DMS 273 treated with DMSO at 0.1 percent for 48 hours (cell line): Measurements from ENCODE around the gene CCNG2.
"Not testable (repeated sequence)": the region's sequence is repeated elsewhere in the genome, so short reads cannot be mapped to it uniquely, and the experiment has no call there.

Experiments
- DNase-seq: peaks from one replicate; lab custom pipeline; 2025; lab: John Stamatoyannopoulos, UW

CCNG2 gene, protein sequence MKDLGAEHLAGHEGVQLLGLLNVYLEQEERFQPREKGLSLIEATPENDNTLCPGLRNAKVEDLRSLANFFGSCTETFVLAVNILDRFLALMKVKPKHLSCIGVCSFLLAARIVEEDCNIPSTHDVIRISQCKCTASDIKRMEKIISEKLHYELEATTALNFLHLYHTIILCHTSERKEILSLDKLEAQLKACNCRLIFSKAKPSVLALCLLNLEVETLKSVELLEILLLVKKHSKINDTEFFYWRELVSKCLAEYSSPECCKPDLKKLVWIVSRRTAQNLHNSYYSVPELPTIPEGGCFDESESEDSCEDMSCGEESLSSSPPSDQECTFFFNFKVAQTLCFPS

GRCh38 chr4:77156912-77157858 lies at the start of gene CCNG2:
TSS of gene CCNG2 (plus strand) at chr4:77157207. CDS start at chr4:77158533, 1,326 bp downstream.
- no peak for DNase-seq

DNA sequence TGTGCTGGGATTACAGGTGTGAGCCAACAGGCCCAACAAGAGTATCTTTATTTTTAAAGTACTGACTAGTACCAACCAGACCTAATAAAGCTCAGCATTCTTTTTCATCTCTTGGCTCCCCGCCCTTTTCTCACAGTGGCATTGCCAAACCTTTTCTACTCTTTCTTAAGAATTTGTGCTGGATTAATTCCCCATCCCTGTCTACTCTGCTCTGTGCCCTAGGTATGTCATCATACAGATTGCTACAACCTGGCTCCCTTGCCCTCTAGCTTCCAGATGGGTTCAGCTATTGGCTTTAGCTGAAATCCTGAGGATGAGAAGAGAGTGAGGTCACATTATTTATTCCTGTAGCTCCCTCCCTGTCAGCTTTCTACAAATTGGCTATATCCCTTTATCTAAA lies 46.3 kb upstream of the CCNG2 start:
- no peak for DNase-seq

- DNase-seq = no peak
Observed at GRCh38 chr4:77113069-77113468, 43.9 kb upstream of the CCNG2 start.

DNA sequence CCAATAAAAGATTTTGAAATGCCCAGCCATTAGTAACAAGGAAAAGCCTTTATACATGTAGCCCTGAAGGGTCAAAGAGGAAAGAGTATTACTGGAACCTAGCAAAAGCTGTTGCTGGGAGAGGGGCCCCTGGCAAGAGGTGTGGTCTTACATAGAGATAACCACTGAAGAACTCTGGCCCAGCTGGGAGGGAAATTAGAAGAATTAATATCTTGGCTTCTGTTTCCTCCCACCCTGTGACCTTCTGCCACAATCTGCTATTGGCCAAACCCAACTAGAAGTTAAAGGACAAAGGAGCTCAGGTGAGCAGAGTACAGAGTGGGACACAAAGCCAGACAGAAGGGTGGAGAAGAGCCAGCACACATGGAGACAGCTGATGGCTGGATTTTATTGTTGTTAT lies 39.3 kb upstream of the CCNG2 start:
- DNase-seq = no peak

GRCh38 chr4:77120886-77121508 lies 36.0 kb upstream of the CCNG2 start:
- DNase-seq = no peak

DNA sequence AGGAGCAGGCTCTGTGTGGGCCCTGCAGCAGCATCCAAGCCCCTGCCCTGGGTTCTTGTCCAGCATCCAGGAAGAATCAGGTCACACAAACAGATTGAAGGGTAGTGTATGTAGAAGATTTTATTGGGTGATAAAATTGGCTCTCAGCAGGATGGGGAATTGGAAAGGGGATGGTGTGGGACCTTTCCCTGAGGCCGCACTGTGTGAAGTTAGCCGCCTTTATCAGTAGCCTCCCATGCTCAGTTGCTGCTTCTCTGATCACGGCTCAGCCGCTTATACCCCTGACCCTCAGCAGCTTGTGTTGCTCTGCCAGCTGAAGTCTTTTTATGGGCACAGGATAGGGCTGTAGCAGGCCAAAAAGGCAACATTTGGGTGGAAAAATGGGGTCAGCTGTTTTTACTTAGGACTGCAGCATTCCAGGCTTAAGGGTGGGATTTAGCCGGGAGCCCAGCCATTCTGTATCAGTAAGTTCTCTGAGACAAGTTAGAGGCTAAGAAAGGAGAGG lies 35.2 kb upstream of the CCNG2 start:
- DNase-seq = no peak

GRCh38 chr4:77122656-77123055 lies 34.4 kb upstream of the CCNG2 start:
- DNase-seq = no peak

DNA sequence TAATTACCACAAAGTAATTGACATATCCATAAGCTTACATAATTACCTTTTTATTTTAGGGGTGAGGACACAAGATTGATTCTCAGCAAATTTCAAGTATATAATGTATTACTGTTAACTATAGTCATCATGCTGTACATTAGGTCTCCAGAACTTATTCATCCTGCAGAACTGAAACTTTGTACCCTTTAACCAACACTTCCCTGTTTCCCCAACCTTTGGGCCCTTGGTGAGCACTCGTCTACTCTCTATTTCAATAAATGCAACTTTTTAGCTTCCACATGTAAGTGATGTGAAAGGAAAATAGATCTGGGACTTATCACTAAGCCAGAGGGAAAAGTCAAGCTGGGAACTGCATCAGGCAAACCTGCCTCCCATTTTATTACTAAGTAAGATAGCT lies 33.6 kb upstream of the CCNG2 start:
- no peak for DNase-seq

DNA sequence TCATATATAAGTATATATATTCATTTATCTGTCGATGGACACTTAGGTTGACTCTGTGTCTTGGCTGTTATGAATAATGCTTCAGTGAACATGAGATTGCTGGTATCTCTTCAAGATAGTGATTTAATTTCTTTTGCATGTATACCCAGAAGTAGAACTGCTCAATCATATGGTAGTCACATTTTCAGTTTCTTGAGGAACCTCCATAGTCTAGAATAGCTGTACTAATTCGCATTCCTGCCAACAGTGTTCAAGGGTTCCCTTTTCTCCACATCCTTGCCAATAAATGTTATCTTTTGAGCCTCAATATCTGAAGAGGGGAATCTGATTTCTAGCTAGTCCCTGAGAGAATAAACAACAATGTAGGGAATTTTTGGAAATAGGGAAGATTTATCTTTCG lies 32.4 kb upstream of the CCNG2 start:
- no peak for DNase-seq

DNA sequence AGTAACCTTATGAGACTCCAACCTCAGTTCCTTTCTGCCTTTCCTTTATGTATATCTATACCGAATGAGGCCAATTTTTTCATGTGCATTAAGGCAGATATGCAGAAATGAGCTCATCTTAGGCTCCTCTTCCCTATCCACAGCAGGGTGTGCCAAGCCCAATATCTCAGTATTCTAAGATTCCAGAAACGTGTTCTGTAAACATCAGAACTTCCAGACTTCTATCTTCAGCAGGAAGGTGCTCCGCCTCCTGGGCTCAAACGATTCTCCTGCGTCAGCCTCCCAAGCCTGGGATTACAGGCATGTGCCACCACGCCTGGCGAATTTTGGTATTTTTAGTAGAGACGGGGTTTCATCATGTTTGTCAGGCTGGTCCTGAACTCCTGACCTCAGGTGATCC lies 31.0 kb upstream of the CCNG2 start:
- no peak for DNase-seq

- DNase-seq = no peak
Observed at GRCh38 chr4:77126809-77127208, 30.2 kb upstream of the CCNG2 start.

GRCh38 chr4:77127215-77127614 lies 29.8 kb upstream of the CCNG2 start:
- DNase-seq = no peak

- no peak for DNase-seq
Observed at GRCh38 chr4:77127837-77128621, 29.0 kb upstream of the CCNG2 start.

- DNase-seq = no peak
Observed at GRCh38 chr4:77132652-77133312, 24.2 kb upstream of the CCNG2 start.

DNA sequence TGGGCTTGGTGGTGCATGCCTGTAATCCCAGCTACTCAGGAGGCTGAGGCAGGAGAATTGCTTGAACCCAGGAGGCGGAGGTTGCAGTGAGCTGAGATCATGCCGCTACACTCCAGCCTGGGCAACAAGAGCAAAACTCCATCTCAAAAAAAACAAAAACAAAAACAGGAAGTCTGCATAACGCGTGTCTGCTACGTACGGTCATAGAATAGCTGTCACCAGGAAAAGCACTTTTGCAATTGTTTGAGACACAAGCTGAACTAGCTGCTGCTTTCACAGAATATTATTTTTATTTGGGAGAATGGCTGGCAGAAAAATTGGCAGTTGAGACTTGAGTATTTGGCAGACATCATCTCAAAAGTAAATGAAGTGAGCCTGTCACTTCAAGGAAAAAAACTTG lies 19.6 kb upstream of the CCNG2 start:
- not testable (repeated sequence) for DNase-seq

GRCh38 chr4:77141964-77142645 lies 14.9 kb upstream of the CCNG2 start:
- no peak for DNase-seq

GRCh38 chr4:77142646-77143028 lies 14.4 kb upstream of the CCNG2 start:
- no peak for DNase-seq

DNA sequence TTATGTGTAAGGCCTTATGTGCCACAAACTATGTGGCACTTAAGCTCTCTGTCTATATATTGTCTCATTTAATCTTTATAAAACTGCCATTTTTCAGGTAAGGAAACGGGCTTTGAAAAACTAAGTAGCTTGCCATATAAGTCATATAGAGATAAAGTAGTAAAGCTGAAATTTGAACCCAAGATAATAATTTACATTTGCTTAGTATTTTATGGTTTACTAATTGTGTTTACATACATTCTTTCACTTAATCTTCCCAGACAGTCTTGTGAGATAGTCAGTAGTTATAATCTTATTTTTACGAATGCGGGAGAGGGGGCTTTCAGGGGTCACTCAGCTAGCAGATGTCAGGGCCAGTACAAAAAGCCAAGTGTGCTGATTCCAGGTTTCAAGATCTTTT lies 13.9 kb upstream of the CCNG2 start:
- no peak for DNase-seq

DNA sequence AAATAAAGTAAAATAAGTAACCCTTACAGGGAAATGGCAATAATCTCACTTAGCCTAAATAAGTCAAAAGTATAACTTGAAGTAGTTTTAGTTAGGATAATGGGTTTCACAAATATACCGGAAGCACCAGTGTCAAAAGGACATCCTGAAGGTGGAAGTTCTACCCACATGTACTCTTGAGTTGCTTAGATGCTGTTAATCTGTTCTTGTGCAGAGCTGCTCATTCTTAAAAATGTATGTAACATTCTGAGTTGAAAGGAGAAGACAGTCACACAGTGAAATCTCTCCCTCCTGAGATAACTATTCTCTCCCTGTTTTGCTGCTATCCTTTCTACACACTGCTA lies 11.2 kb upstream of the CCNG2 start:
- no peak for DNase-seq

GRCh38 chr4:77146186-77147078 lies 10.6 kb upstream of the CCNG2 start:
- no peak for DNase-seq
